ENCODE data around the gene GPX3.

DNA sequence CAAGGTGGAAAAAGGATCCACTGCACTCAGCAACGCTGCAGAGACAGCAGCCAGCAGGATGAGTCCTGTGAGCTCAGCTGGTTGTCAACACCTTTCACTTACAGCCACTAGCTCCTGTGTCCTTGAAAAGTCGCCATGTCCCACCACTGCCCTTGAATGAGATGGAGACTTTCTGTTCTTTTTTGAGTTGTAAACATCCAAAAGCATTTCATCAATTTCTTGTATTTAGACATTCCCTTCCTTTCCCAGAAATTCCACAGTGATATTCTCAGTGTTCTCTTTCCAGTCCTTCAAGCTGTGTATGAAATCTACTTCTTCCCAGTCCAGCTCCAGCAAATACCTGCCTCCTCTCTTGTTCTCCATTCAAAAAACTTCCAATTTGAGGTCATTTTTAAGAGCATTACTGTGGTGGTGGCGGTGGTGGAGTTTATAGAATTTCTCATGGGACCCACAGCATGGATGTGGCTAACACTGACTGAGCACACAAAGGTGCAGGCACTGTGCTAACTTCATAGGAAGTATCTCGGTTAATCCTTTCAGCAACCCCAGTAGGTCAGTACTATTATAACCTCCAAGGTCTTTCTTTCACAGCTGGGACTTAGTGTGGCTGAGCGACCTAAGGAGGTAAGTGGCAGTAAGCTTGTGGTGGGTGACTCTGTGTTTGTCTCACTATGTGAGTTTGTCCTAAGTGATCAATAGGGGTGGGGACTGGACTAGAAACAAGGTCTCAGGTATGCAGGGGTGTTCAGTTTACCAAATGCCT is 15.0 kb upstream of the GPX3 start:
- TF ChIP-seq, protein P1, sequence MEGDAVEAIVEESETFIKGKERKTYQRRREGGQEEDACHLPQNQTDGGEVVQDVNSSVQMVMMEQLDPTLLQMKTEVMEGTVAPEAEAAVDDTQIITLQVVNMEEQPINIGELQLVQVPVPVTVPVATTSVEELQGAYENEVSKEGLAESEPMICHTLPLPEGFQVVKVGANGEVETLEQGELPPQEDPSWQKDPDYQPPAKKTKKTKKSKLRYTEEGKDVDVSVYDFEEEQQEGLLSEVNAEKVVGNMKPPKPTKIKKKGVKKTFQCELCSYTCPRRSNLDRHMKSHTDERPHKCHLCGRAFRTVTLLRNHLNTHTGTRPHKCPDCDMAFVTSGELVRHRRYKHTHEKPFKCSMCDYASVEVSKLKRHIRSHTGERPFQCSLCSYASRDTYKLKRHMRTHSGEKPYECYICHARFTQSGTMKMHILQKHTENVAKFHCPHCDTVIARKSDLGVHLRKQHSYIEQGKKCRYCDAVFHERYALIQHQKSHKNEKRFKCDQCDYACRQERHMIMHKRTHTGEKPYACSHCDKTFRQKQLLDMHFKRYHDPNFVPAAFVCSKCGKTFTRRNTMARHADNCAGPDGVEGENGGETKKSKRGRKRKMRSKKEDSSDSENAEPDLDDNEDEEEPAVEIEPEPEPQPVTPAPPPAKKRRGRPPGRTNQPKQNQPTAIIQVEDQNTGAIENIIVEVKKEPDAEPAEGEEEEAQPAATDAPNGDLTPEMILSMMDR (IDR thresholded peaks at IDR 0.05): no peak
- no peak for TF ChIP-seq POLR2A (IDR thresholded peaks at IDR 0.05)

Measured in testis (tissue), 2 donors.